AG10803 (cell line): ENCODE data around the gene OR14C36.

Experiments used
- DNase-seq: peaks from one replicate; pipeline ENCODE4 v3.0.0; 2010; ENCODE audit warnings: low read depth
- H3K4me3 ChIP-seq: 2 replicates; pipeline ENCODE4 v1.5.1; 2011; ENCODE audit warnings: mild to moderate bottlenecking, low read length, control low read depth
- TF ChIP-seq, protein P1 (sequence below): conservative IDR thresholded peaks from 2 replicates; pipeline ENCODE4 v1.5.1; 2011; ENCODE audit warnings: mild to moderate bottlenecking, low read length, control low read depth, inconsistent platforms

Gene OR14C36

DNA sequence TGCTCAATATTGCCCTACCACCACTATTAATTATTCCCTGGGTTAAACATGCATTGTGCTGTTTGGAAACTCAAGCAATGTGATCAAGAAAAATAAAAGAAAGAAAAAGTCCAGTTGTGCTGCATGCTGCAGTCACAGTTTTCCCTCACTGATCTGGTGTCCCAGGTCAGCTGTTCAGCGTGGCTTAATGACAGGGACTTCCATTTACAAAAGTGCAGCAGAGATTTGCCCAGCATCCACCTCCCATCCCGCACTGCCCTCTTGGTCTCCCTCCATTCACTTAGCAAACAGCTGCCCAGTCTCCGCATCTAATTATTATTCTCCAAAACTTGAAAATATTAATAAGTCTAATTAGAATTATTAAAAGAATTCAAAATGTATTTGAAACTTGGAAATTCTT is 10.8 kb downstream of the OR14C36 start:
- no peak overlapping the region for H3K4me3 ChIP-seq
- DNase-seq: no peak
- TF ChIP-seq, protein P1, sequence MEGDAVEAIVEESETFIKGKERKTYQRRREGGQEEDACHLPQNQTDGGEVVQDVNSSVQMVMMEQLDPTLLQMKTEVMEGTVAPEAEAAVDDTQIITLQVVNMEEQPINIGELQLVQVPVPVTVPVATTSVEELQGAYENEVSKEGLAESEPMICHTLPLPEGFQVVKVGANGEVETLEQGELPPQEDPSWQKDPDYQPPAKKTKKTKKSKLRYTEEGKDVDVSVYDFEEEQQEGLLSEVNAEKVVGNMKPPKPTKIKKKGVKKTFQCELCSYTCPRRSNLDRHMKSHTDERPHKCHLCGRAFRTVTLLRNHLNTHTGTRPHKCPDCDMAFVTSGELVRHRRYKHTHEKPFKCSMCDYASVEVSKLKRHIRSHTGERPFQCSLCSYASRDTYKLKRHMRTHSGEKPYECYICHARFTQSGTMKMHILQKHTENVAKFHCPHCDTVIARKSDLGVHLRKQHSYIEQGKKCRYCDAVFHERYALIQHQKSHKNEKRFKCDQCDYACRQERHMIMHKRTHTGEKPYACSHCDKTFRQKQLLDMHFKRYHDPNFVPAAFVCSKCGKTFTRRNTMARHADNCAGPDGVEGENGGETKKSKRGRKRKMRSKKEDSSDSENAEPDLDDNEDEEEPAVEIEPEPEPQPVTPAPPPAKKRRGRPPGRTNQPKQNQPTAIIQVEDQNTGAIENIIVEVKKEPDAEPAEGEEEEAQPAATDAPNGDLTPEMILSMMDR: no peak

DNA sequence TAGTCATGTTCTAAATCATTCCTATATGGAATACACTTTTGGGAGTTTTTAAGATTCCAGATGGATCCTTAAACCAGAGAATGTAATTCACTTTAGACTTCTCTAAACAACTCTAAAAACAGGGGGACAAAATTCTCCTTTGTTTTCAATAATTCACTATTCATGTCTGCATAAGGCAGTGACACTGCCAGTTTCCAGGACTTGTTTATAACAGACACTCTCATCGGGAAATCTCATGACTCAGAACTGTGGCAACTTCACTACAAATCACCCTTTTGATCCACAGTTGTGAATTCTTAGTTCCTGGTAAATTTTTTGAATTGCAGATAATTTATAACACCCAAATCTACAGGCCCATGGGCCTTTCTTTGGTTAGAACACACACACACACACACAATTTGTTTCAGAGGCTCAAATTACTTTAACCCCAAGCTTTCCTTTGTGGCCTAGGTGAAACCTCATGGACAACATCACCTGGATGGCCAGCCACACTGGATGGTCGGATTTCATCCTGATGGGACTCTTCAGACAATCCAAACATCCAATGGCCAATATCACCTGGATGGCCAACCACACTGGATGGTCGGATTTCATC is 12.6 kb downstream of the OR14C36 start, which contains the start of gene OR2T4:
TSS of gene OR2T4 (plus strand) at position 545 of the 595 bp plus-strand sequence. CDS start at position 545, 0 bp downstream.
- TF ChIP-seq, protein P1: no peak
- no peak within 1 kb of the TSS for H3K4me3 ChIP-seq
- DNase-seq: no peak

DNA sequence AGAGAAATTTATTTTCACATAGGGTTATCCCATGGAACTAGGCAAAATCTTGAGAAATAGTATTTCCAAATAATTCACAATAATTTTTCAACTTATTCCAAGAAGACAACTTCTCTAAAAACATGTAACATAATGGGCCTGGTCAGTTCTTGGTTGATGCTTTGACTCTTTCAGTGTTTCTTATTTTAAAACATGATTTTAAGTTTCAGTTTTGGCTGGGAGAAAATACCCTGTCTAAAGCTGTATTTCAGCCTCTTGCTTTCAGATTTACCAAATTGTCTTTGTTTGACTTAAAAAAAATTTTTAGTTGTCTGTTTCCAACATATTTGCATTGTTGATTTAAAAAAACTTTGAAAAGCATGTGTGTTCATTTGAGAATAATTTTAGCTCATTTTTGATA is 18.0 kb downstream of the OR14C36 start:
- TF ChIP-seq, protein P1: no peak
- no peak overlapping the region for H3K4me3 ChIP-seq
- DNase-seq: no peak

DNA sequence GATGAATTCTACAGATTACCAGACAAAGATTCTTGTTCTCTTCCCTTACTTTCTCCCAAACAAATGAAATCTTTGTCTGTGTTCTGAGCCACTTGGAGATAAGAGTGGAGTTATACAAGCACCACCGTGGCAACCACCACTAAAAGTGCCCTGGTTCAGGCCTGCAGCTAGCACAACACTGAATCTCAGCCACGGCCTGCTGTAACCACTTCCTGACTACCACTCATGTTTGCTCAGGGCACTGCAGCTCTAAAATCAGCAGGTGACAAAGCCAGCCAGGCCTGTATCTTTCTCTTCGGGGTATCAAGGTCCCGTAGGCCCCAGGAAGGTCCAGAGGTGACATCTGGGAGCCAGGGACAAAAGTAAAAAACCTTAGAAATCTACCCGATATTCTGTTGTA is 23.8 kb downstream of the OR14C36 start:
- H3K4me3 ChIP-seq: no peak overlapping the region
- no peak for DNase-seq
- TF ChIP-seq, protein P1: no peak

DNA sequence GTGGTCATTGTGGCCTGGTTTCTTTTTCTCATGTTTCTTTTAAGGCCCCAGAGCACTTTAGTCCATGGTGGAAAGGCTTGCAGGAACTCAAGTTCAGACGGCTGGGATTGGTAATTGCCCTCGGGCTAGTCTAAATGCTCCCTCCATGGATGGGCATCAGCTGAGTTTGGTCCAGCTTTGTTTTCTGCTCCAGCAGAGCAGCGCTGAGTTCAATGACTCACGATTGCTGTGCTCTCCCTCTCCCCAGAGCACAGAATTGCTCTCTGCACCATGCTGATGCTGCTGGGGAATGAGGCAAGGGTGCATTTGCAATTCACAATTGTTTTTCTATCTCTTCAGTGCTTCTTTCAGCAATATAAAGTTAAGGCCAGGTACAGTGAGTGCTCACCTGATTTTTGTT is 25.2 kb downstream of the OR14C36 start:
- TF ChIP-seq, protein P1: no peak
- no peak for DNase-seq
- H3K4me3 ChIP-seq: no peak overlapping the region

DNA sequence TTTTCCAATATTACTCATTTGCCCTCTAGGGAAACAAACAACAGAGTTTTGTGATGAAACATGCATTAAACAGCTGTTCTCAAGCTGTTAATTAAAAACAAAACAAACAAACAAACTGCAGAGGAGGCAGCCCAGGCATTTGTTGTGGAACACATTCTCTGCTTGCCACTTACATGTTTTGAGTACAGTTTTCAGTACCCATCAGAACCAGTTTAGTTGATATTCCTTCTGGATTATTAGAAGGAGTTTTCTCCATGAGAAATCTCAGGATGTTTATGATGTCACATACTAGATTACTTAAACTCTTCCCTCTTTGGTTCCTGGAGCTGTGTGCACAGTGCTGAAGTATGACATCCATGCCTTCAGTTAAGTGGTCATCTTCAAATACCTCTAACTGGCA is 26.9 kb downstream of the OR14C36 start, which contains the start of gene OR2T6:
TSS of gene OR2T6 (plus strand) at position 301 of the 400 bp plus-strand sequence. CDS start 11,863 bp downstream, outside the sequence.
- H3K4me3 ChIP-seq: no peak within 1 kb of the TSS
- DNase-seq: no peak
- TF ChIP-seq, protein P1: no peak

DNA sequence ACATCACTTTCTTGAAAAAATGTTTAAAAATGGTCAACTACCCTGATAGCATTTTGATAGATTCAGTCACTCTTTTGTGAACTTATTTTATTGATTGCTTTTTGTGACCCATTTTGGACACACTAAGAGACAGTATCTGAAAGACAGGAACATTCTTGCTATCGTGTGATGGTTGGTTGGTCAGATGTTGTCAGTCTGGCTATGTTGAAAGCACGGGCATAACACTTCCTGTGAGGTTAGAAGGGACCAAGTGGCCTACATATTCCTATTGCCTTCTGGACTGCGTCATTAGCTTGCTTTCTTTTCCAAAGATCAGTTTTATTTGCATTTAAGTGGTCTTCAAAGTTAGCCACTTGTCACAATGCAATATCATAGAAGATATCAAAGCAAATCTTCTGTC is 28.3 kb downstream of the OR14C36 start:
- DNase-seq: no peak
- TF ChIP-seq, protein P1: no peak

More for the DNA sequence above, 28.3 kb downstream of the OR14C36 start:
- no peak overlapping the region for H3K4me3 ChIP-seq
